ENCODE results near the gene PAQR5.

DNA sequence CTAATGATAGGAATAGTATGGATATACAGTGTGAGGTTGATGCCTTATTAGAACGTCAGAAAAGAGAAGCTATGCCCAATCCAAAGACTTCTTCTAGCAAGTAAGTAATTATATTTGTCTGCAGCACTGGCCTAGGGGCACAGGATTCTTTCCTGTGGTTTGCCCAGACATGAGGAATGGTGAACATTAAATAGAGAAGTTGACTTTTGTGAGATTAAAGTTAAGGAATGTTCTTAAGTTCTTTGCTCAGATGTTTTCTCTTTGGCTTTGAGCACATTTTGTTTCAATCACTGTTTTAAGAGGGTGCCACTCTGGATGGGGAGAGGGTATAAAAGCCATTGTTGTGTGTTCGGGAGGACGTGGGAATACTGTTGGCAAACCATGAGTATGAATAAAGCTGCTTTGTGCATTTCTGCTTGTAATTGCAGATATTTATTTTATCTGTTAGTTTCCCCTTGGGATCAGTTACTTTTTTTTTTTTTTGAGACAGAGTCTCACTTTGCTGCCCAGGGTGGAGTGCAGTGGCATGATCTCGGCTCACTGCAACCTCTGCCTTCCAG, 123.7 kb downstream of the PAQR5 start:
- no peak for TF ChIP-seq FOXA3 (CRISPR knock-in tag; conservative IDR thresholded peaks at IDR 0.05 in 1 of 2, IDR thresholded peaks at IDR 0.05 in 1 of 2)
- no peak for TF ChIP-seq ELK1 (CRISPR knock-in tag; IDR thresholded peaks at IDR 0.05)
- TF ChIP-seq, protein P1, sequence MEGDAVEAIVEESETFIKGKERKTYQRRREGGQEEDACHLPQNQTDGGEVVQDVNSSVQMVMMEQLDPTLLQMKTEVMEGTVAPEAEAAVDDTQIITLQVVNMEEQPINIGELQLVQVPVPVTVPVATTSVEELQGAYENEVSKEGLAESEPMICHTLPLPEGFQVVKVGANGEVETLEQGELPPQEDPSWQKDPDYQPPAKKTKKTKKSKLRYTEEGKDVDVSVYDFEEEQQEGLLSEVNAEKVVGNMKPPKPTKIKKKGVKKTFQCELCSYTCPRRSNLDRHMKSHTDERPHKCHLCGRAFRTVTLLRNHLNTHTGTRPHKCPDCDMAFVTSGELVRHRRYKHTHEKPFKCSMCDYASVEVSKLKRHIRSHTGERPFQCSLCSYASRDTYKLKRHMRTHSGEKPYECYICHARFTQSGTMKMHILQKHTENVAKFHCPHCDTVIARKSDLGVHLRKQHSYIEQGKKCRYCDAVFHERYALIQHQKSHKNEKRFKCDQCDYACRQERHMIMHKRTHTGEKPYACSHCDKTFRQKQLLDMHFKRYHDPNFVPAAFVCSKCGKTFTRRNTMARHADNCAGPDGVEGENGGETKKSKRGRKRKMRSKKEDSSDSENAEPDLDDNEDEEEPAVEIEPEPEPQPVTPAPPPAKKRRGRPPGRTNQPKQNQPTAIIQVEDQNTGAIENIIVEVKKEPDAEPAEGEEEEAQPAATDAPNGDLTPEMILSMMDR (IDR thresholded peaks at IDR 0.05 in 2 of 3, conservative IDR thresholded peaks at IDR 0.05 in 1 of 3; ENCODE audit: insufficient read depth in 2 of 3, low read depth in 1 of 3, low read length in 3 of 3): no peak
